NCI-H1092 treated with DMSO at 0.1 percent for 48 hours (cell line): Measurements from ENCODE around the gene RPP21.

Source experiments
- DNase-seq: peaks from one replicate; lab custom pipeline; 2025; lab: John Stamatoyannopoulos, UW

Gene RPP21

DNA sequence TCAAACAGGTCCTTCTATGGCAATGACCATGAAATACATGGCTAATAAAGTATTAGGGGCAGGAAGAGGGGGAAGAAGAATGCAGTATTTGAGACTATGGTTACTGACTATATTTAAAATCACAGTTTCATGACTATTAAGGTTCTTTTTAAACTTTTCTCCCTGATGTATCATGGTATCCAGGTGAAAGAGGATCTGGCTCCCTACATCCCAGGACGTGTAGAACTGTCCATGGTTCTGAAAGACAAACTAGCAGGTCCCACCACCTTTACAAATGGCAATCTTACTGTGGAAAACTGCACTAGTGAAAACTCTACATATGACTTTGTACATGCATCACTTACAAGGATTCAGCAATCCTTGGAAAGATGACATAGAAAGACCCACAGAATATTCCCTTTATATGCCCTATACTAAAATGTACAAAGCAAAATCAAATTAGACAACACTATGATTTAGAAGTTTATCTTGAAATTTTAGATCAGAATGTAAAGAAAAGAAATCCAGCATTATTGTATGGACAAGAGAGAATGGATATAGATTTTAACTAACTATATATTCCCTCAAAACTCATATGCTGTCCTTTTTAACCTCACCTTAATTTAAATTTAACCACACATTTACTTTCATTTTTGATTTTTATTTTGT is 33.5 kb downstream of the RPP21 start:
- no peak for DNase-seq

DNA sequence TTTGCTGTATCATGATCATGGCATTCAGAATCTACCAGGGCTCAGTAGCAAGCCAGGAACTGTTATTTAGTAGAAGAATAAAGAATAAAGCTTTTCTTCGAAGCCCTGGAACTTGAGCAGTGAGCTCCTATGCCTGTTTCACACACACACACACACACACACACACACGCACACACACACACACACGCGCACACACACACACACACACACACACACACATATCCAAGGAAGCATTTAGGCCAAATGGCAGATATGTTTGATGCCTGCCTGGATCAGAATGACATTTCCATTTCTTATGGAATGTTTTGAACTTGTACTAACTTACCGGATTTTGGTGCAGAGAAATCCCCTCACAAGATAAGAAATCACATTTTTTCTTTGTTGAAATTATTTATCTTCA is 35.5 kb downstream of the RPP21 start:
- no peak for DNase-seq

DNA sequence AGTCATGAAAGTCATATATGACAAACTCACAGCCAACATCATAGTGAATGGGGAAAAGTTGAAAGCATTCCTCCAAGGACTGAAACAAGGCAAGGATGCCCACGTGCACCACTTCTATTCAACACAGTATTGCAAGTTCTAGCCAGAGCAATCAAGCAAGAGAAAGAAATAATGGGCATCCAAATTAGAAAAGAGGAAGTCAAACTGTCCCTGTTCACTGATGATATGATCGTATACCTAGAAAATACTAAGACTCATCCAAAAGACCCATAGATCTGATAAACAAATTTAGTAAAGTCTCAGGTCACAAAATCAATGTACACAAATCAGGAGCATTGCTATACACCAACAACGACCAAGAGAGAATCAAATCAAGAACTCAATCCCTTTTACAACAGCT is 41.2 kb downstream of the RPP21 start:
- DNase-seq = no peak

DNA sequence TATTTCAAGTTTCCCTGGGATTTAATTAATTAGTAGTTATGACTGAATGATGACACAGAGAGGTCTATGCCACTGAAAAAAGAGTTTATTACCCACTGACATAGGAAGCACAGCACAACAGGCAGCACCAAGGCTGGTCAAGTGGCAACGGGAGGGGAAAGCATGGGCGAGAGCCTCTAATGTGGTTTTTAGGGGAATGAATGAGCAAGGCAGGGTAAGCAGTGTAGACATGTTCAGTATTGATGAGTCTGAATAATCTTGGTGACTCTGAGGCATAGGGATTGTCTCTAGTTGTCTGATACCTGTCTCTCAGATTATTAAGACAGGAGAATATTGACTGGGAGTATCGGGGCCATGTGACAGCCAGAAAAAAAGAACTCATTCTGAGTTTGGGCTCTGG is 46.3 kb downstream of the RPP21 start:
- no peak for DNase-seq

DNA sequence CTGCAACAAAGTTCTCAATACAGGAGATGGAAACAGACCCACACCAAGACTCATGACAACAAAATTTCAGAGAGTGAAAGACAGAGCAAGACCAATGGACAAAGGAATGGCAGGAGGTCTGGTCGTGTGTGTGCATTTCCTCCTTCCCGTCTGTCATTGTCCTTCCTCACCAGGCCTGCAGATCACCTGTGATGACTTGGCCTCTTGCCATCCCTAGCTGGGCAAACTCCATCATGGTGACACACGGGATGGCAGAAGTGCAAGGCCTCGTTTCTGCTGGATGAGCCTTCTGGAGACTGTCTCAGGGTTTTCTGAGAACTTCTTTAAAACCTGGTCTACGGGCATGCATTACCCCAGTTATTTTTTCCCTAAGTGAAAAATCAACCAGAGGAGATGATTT is 49.2 kb downstream of the RPP21 start:
- DNase-seq = no peak
